GM19468 (cell line): ENCODE results near the gene SCARB1.
"Not testable (repeated sequence)": the region's sequence is repeated elsewhere in the genome, so short reads cannot be mapped to it uniquely, and the experiment has no call there.

ENCODE experiments used
- ATAC-seq: cut with Tn5 transposase; IDR thresholded peaks from one replicate; pipeline ENCODE4 v1.9.1; 2021; ENCODE audit warnings: mild to moderate bottlenecking, moderate library complexity, moderate number of reproducible peaks; ENCODE audit not compliant: unreplicated experiment; ENCODE audit errors: extremely low read depth

SCARB1 gene

DNA sequence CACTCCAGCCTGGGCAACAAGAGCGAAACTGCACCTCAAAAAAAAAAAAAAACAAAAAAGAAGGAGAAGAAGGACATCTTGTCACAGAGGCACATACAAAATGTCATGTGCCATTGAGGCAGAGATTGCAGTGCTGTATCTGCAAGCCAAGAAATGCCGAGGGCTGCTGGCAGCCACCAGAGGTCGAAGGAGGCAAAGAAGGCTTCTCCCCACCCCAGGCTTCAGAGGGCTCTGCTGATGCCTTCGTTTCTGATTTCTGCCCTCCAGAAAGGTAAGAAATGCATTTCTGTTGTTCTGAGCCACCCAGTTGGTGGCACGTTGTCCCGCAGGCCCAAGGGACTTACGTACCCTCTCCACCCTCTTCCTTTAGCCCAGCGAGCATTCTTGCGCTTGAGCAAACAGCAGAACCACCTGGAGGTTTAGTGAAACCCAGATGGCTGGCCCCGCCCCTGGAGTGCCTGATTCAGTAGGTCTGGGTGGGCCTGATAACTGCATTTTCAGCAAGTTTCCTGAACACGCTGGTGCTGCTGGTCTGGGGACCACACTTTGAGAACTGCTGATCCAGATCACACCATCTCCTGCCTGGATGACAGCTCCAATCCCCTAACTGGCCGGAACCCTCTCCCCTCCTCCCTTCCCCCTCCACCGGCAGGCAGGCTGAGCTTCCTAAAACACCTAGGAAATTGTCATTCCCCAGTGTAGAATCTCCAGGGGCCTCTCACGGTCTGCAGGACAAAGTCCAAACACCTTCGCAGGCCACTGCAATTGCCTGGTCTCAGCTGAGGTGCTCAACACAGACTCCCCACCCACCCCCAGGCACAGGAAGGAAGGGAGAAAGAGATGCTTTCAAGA, 21.1 kb upstream of the SCARB1 start:
- ATAC-seq = peak; percentile 76

DNA sequence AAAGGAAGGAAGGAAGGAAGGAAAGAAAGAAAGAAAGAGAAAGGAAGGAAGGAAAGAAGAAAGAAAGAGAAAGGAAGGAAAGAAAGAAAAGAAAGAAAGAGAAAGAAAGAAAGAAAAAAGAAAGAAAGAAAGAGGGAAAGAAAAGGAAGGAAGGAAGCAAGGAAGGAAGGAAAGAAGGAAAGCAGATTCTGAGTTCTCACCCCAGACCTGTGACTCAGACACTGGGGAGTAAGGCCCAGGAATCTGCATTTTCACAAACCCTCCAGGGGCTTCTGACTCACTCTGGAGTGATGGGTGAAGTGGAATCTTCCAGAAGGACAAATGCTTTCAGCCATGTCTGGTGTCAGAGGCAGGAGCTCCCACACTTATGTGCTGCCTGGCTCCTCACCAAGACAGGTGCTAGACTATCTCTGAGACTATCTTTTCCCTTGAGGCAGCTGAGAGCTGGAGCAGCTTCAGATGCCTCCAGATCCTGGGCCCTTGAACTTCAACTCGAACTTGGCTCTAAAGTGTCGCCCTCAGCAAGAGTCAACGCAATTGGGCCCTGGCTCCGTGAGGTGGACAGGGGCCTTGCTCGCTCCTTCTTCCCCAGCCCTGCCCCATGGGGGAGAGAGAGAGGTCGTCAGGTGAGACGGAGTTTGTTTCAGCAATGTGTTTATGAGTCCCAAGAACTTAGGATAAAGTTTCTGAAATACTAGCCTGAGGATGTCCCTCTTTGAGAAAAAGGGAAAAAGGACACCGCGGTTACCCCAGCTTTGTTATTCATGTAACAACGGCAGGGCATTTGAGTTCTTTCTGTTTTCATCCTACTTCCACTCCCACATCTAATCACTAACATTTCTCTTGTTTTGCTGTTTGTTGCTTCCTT, 19.8 kb upstream of the SCARB1 start:
- no peak for ATAC-seq

DNA sequence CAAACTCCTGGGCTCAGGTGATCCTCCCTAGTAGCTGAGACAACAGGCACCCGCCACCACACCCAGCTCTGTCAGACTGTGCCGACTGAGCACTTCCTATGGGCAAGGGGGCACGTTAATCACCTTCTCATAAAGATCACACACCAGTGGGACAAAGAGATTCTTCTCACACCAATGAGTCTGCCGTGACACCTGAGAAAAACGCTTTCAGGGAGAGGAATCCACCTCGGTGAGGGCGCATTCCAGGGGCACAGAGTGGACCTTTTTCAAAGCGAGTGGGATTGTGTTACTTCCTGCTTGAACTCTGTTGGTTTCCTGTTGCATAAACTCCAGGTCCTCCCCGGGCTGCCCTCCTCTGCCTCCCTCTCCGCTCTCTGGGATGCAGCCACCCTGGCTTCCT, 17.5 kb upstream of the SCARB1 start:
- ATAC-seq = no peak

DNA sequence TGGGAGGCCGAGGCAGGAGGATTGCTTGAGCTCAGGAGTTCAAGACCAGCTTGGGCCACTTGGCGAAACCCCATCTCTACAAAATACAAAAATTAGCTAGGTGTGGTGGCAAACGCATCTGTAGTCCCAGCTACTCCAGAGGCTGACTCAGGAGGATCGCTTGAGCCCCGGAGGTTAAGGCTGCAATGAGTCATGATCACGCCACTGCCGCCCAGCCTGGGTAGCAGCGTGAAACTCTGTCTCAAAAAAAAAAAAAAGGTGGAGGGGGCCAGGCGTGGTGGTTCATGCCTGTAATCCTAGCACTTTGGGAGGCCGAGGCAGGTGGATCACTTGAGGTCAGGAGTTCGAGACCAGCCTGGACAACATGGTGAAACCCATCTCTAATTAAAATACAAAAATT, 16.7 kb upstream of the SCARB1 start:
- not testable (repeated sequence) for ATAC-seq

DNA sequence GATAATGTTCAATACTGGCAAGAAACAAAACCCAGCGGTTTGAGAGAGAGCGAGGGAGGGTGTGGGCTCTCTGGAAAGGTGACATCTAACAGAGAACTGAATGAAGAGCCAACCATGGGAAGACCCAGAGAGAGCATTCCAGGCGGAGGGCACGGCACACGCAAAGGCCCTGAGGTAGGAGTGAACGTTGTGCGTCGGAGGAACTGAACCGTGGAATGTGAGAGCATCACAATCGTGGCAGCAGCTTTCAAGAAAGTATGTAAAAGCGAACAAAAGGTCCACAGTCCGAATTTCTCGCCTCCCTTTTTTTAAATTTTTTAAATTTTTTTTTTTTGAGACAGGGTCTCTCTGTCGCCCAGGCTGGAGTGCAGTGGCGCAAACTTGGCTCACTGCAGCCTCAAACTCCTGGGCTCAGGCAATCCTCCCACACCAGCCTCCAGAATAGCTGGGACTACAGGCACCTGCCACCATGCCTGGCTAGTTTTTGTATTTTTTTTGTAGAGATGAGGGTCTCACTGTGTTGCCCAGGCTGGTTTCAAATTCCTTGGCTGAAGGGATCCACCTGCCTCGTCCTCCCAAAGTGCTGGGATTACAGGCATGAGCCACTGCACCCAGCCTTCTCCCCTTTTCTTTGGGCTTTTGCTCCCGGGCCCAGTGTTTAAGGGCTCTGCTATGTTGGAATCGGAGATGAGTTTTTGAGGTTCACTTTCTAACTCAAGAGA, 15.3 kb upstream of the SCARB1 start:
- no peak for ATAC-seq

DNA sequence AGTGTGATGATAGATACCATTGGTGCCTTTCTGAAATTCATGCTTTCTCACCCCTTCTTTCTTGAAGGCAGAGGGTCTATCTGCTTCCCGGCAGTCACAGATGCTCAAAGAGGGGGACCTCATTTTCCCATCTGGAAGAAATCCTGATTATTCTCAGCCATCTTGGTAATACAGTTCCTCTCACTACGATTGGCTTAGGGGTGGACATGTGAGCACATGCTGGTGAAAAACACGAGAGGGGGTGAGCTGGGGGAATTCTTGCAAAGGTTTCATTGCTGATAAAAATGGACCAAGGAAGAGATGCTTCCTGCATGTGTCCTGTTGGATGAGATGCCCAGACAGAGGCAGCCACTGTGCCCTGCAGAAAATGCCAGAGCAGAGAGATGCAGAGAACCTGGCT, 13.8 kb upstream of the SCARB1 start:
- no peak for ATAC-seq

DNA sequence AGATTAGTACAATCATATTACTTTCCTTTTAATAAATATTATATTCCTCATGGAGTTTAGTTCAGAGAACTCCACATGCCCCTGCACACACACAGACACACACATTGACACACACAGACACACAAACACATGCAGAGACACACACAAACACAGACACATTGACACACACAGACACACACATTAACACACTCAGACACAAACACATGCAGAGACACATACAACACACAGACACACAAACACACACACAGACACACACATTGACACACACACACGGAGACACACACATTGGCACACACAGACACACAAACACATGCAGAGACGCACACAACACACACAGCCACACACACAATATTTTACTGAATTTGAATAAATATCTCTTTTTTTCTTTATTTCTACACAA, 12.5 kb upstream of the SCARB1 start:
- ATAC-seq = no peak

DNA sequence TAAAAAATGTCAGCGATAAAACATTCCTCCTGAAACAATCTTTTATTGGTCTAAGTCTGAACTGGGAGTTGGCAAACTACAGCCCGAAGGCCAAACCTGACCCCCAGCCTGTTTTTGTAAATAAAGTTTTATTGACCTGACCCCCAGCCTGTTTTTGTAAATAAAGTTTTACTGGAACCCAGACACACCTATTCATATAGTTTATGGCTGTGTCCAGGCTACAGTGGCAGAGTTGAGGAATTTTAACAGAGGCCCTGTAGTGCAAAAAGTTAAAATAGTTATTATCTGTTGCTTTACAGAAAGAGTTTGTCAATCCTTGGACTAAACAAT, 12.1 kb upstream of the SCARB1 start:
- ATAC-seq = no peak

DNA sequence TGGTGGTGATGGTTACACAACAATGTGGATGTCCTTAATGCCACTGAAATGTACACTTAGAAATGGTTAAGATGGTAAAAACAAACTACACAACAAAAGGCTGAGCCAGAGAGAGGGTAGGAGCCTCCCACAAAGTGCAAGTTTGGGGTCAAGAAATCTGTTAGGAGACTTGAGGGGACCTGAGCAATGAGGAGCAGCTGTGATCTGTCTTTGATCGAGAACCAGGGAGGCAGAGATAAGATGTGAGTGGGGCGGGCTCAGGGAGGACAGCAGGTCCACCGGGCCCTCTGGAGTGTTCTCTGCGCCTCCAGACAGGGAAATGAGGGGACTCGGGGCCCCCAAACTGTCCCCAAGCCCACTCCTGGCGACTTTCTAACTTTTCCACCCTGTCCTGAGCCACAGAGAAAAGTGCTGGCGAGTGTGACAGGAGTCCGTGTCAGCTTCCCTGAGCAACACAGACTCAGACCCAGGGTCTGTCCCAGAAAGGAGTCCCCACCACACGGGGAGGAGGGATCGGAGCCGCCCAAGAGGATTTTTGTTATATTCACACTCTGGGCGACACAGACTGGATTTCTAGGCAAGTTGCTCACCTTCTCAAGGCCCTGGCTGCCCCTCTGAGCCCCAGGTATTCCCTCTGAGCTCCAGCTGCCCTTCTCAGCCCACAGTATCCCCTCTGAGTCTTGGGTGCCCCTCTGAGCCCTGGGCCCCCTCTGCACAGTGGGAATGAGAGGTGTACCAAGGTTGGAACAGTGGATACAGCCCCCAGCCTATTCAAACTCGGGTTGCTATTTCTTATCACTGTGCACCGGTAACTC, 11.5 kb upstream of the SCARB1 start:
- no peak for ATAC-seq

DNA sequence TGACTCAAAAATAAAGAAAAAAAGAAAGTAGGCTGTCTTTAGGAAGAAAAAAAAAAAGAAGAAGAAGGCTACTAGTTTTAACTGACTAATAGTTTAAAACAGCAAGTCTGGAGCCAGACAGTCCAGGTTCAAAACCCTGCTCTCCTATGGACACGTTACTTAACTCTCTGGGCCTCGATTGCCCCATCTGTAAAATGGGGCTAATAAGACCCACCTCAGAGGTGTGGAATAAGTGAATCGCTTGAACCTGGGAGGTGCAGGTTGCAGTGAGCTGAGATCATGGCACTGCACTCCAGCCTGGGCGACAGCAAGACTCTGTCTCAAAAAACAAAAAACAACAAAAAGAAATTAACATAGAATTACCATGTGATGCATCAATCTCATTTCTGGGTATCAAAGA, 10.5 kb upstream of the SCARB1 start:
- ATAC-seq = no peak

DNA sequence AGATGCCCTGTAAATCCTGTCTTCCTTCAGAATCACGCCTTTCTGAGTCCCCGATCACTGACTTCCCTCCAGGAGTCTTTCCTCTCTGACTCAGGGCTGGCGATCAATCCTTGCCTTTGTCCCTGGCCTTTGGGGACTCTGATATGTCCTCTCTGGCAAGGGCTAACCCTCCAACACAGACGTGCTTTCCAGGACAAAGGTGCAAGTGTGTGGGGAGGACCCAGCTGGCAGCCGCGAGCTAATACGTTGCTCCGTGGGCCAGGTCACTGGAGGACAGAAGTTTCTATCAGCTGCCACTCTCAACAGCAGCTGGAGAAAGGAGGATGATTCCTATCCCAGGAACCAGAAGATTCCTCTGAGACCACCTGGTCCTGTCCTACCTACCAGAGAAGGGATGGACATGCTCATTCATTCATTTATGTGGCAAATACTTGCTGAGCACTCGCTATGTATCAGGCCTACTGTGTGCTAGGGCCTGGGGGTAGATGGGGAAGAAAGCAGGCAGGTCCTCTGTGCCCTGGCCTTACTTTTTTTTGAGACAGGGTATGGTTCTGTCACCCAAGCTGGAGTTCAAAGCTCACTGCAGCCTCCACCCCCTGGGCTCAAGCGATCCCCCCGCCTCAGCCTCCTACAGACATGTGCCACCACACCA, 8.5 kb upstream of the SCARB1 start:
- no peak for ATAC-seq

DNA sequence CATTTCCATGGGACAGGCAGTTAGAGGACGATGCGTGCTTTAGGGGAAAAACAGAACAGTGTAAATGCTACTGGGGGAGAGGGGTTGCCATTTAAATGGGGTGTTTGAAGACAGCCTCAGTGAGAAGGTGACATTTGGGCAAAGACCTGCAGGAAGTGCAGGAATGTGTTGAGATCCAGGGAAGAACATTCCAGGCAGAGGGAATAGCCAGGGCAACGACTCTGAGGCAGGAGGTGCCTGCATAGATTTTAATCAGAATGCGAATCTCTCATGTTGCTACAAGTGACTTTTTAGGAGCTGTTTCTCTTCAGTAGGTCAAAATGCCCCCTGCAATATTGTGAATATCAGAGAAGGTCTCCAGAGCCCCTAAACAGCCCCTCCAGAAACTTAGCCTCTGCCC, 7.6 kb upstream of the SCARB1 start:
- no peak for ATAC-seq

DNA sequence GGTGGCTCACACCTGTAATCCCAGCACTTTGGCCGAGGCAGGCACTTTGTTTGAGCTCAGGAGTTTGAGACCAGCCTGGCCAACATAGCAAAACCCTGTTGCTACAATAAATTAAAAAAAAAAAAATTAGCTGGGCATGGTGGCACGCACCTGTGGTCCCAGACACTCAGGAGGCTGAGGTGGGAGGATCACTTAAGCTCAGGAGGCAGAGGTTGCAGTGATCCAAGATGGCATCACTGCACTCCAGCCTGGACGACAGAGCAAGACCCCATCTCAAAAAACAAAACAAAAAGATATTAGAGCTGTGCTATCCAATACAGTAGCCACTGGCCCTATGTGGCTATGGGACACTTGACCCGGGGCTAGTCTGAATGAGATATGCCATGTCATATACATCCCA, 6.9 kb upstream of the SCARB1 start:
- no peak for ATAC-seq

DNA sequence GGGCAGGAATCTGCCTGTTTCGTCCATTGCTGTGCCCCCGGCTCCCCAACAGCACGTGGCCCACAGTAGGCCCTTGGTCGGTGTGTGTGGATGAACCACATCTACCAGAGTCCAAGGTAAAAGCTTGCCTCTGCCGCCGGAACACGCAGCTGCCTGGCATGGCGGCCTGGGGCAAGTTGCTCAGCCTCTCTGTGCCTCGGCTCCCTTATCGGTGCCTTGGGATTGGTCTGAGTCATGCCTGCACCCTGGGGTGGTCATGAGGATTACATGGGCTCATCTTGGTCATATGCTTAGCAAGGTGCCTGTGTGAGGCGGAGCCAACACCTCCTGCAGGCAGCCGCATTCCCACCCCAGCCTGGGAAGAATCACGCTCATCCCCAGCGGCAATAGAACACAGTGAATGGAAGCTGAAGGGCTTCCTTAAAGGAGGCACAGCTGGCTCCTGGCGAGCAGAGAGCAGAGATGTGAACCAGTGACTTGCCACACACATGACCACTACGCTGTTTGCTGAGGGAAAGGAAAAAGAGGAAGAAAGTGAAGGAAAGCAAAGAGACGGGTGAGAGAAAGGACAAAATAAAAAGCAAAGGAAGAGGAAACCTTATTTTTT, 5.5 kb upstream of the SCARB1 start:
- no peak for ATAC-seq

DNA sequence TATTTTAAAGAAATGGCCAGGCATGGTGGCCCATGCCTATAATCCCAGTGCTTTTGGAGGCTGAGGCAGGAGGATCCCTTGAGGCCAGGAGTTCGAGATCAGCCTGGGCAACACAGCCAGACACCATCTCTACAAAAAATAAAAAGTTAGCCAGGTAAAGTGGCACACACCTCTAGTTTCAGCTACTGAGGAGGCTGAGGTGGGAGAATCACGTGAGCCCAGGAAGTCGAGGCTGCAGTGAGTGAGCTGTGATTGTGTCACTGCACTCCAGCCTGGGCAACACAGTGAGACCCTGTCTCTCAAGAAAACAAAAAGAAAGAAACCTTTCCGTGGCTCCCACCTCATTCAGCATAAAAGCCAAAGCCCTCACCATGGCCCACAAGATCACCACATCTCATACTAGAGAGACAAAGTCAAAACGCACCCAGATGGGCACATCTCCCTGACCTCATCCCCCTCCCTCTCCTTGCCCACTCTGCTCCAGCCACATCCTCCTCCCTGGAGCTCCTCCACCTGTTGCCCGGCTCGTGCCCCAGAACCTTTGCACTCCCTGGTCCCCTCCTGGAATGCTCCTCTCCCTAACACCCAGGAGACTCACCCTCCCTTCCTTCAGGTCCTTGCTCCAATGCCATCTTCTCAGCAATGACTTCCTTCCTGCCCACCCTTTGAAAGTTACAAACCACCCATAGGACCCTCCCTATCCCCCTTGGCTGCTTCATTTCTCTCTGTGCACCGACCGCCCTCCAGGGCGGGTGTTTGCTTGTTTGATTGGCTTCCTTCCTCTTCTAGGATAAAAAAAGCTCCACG, 4.8 kb upstream of the SCARB1 start:
- no peak for ATAC-seq

DNA sequence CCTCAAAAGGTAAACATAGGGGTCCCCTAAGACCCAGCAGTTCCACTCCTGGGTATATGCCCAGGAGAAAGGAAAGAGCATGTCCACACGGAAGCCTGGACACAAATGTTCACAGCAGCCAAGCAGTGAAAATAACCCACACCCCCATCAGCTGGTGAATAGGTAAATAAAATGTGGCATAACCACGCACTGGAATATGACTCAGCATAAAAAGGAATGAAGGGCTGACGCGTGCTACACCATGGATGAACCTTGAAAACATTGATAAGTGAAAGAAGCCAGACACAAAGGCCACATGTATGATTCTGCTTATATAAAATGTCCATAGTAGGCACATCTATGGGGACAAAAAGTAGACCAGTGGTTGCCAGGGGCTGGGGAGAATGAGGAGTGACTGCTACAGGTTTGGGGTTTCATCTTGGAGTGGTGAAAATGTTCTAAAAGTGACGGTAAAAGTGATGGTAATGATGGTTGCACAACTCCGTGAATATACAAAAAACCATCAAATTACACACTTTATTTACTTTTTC, 3.8 kb upstream of the SCARB1 start:
- ATAC-seq = no peak

DNA sequence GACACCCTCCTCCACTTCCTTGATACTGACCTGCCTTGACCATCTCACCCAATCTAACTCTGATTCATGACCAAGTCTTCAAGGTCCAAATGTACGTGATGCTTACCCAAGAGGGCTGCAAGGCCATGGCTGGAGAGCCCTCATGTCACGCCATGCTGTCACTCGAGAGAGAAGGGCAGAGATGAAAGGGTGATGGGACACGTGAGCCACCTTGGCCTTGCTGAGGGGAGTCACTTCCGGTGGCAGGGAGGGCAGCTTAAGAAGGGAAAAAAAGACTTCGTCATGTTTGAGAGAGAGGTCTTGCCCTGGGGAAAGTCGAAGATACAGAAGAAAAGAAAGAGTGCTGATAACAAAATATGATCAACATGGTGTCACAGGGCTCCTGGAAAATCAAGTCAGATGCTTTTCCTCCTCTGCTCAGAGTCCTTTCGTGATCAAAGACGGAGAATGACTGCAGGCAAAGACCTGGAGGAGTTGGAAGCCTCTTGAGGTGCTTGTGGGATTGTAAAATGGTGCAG, 3.3 kb upstream of the SCARB1 start:
- no peak for ATAC-seq
